Transverse colon (tissue), 4 donors: Measurements from ENCODE around the gene KRT4. TPM values are rescaled to one million over a fixed set of nuclear protein-coding genes. Genes with fewer than 3 reads are reported as not detected.

Source experiments
- DNase-seq: peaks from one replicate; pipeline ENCODE4 v3.0.0-alpha.2; 2019
- H3K27ac ChIP-seq, 4 donors: fragments of 200-600 bp; sonication (generic); 2 replicates each; pipeline ENCODE4 v1.5.1; 2016 to 2018; ENCODE audit warnings: inconsistent platforms in 4 of 4
- H3K27me3 ChIP-seq: fragments of 200-600 bp; sonication (generic); 2 replicates; pipeline ENCODE4 v1.5.1; 2017; ENCODE audit warnings: inconsistent platforms
- H3K36me3 ChIP-seq, 4 donors: fragments of 200-600 bp; sonication (generic); 2 replicates each; pipeline ENCODE4 v1.5.1; 2017 to 2019; ENCODE audit warnings: inconsistent platforms in 4 of 4
- H3K4me1 ChIP-seq, 4 donors: fragments of 200-600 bp; sonication (generic); 2 replicates each; pipeline ENCODE4 v1.5.1; 2017 to 2020; ENCODE audit warnings: inconsistent platforms in 4 of 4
- H3K4me3 ChIP-seq, 4 donors: fragments of 200-600 bp; sonication (generic); 1 replicate in 1 of 4; 2 replicates in 3 of 4; pipeline versions ENCODE4 v1.5.1 to v1.6.1; 2017 to 2019; ENCODE audit warnings: inconsistent platforms in 4 of 4
- H3K9me3 ChIP-seq, 2 donors: fragments of 200-600 bp; sonication (generic); 2 replicates each; pipeline ENCODE4 v1.5.1; 2017 to 2019; ENCODE audit warnings: inconsistent platforms in 2 of 2
- EP300 ChIP-seq: sonication (generic); formaldehyde crosslinking; IDR thresholded peaks from one replicate; pipeline ENCODE4 v1.6.1; 2017; ENCODE audit warnings: antibody characterized with exemption, low read depth
- POLR2A ChIP-seq: fragments of 450-650 bp; IDR thresholded peaks from one replicate; pipeline ENCODE4 v1.6.1; 2016; ENCODE audit warnings: antibody characterized with exemption, mild to moderate bottlenecking, moderate library complexity
- POLR2AphosphoS5 ChIP-seq, 3 donors: sonication (generic); formaldehyde crosslinking; IDR thresholded peaks; one replicate each; pipeline ENCODE4 v1.6.1; 2016; ENCODE audit warnings: antibody characterized with exemption in 3 of 3
- WGBS, 2 donors: methylation state at CpG; one replicate each; pipeline ENCODE4 v1.1.5; 2018; ENCODE audit warnings: low coverage in 1 of 2; 5-methylcytosine and 5-hydroxymethylcytosine counted together
- in situ Hi-C, 4 donors: fragments of 200-750 bp; cut with MboI; loops; one replicate each; pipeline versions ENCODE4 v1.15.0 to v1.15.1; 2017; ENCODE audit warnings: low sequenced_read_pairs in 3 of 4, low pct_ligation_motif_present in 1 of 4, low pct_unique_long_range_greater_than_20kb in 1 of 4
- intact Hi-C: fragments of 100-400 bp; cut with DNase I; formaldehyde crosslinking; loops from one replicate; pipeline ENCODE4 v1.15.1; 2023; ENCODE audit warnings: low total_unique reads
- total RNA-seq, 4 donors: library from RNA; depleted of rRNA; stranded (reverse); fragments of >200 nt; gene quantifications; one replicate each; pipeline ENCODE4 v1.1.0, GENCODE V29; 2016
- TF ChIP-seq, protein P1 (sequence below), 5 experiments: fragments of 200-600 bp in 3 of 5; fragments of 450-650 bp in 2 of 5; sonication (generic) in 3 of 5; IDR thresholded peaks; 1 replicate in 2 of 5; 2 replicates in 3 of 5; pipeline ENCODE4 v1.5.1; 2016 to 2017; ENCODE audit warnings: antibody characterized with exemption in 5 of 5, inconsistent platforms in 3 of 5, mild to moderate bottlenecking in 2 of 5, moderate library complexity in 1 of 5

The KRT4 gene
- total RNA-seq, 4 donors from 2014 or later: not detected

GRCh38 chr12:52836042-52836466 is 22.1 kb upstream of the KRT4 start:
- intact Hi-C loops: no loop called here
- no peaks in the 10 kb centered on the region for H3K4me1 ChIP-seq

GRCh38 chr12:52835271-52836041 is 21.5 kb upstream of the KRT4 start:
- in situ Hi-C loops: no loop called here
- H3K36me3 ChIP-seq: no peaks in the 10 kb centered on the region
- H3K27ac ChIP-seq: no peak overlapping the region
- no peak overlapping the region for H3K4me3 ChIP-seq
- no peaks in the 10 kb centered on the region for H3K4me1 ChIP-seq
- H3K9me3 ChIP-seq: no peaks in the 10 kb centered on the region
- intact Hi-C loops: no loop called here
- H3K27me3 ChIP-seq: peaks cover 4% of the 10 kb centered on the region
- 74 to 100% methylated on average over 2 to 15 of the region's 15 CpGs for WGBS, 2 donors
- TF ChIP-seq EP300 (no peak), POLR2AphosphoS5 (IDR thresholded peaks at IDR 0.05) (no peak), POLR2A (no peak)
- TF ChIP-seq, protein P1, sequence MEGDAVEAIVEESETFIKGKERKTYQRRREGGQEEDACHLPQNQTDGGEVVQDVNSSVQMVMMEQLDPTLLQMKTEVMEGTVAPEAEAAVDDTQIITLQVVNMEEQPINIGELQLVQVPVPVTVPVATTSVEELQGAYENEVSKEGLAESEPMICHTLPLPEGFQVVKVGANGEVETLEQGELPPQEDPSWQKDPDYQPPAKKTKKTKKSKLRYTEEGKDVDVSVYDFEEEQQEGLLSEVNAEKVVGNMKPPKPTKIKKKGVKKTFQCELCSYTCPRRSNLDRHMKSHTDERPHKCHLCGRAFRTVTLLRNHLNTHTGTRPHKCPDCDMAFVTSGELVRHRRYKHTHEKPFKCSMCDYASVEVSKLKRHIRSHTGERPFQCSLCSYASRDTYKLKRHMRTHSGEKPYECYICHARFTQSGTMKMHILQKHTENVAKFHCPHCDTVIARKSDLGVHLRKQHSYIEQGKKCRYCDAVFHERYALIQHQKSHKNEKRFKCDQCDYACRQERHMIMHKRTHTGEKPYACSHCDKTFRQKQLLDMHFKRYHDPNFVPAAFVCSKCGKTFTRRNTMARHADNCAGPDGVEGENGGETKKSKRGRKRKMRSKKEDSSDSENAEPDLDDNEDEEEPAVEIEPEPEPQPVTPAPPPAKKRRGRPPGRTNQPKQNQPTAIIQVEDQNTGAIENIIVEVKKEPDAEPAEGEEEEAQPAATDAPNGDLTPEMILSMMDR (IDR thresholded peaks at IDR 0.05): no peak
- no peak for DNase-seq

More at GRCh38 chr12:52836042-52836466, 22.1 kb upstream of the KRT4 start:
- 68% methylated on average over 7 of the region's 7 CpGs; no CpG with 5 or more reads in 1 of the 2 donors for WGBS, 2 donors
- in situ Hi-C loops: no loop called here
- no peak for DNase-seq
- no peak for TF ChIP-seq POLR2AphosphoS5 (IDR thresholded peaks at IDR 0.05)
- TF ChIP-seq POLR2A: no peak
- TF ChIP-seq, protein P1 (IDR thresholded peaks at IDR 0.05): no peak
- TF ChIP-seq EP300: no peak
- H3K36me3 ChIP-seq: no peaks in the 10 kb centered on the region
- no peak overlapping the region for H3K4me3 ChIP-seq
- H3K27me3 ChIP-seq: peaks cover 4% of the 10 kb centered on the region
- H3K27ac ChIP-seq: no peak overlapping the region
- H3K9me3 ChIP-seq: no peaks in the 10 kb centered on the region

- Histone ChIP-seq H3K9me3 (no peaks in the 10 kb centered on the region), H3K27me3 (peaks cover 4% of the 10 kb centered on the region), H3K4me3 (no peak overlapping the region), H3K4me1 (no peaks in the 10 kb centered on the region), H3K27ac (no peak overlapping the region), H3K36me3 (no peaks in the 10 kb centered on the region)
- WGBS, 2 donors: 75% methylated on average over 4 of the region's 4 CpGs; no CpG with 5 or more reads in 1 of the 2 donors
- intact Hi-C loops (no loop called here), in situ Hi-C loops (no loop called here)
- TF ChIP-seq, protein P1 (IDR thresholded peaks at IDR 0.05): no peak
- no peak for TF ChIP-seq POLR2AphosphoS5 (IDR thresholded peaks at IDR 0.05)
- TF ChIP-seq POLR2A: no peak
- no peak for TF ChIP-seq EP300
- no peak for DNase-seq
Observed at GRCh38 chr12:52834727-52835001, 20.7 kb upstream of the KRT4 start.

- DNase-seq: no peak
- in situ Hi-C loops: no loop called here
- TF ChIP-seq, protein P1 (IDR thresholded peaks at IDR 0.05): no peak
- TF ChIP-seq POLR2AphosphoS5 (IDR thresholded peaks at IDR 0.05) (no peak), POLR2A (no peak), EP300 (no peak)
- intact Hi-C loops: no loop called here
- Histone ChIP-seq H3K27me3 (peaks cover 4% of the 10 kb centered on the region), H3K36me3 (no peaks in the 10 kb centered on the region), H3K27ac (no peak within 1 kb of the TSS), H3K4me1 (no peaks in the 10 kb centered on the region), H3K9me3 (no peaks in the 10 kb centered on the region), H3K4me3 (no peak within 1 kb of the TSS)
- WGBS, 2 donors: 83% methylated on average over 22 of the region's 22 CpGs; no CpG with 5 or more reads in 1 of the 2 donors
Observed at GRCh38 chr12:52833922-52834726, 20.2 kb upstream of the KRT4 start, which contains the start of gene KRT79. Gene KRT79, minus strand, starts transcription at chr12:52834311. Its CDS starts 51 bp downstream, at chr12:52834260.
